Measurements from ENCODE around the gene ARHGEF11.

GRCh38 chr1:156923670-156924477 lies 121.7 kb downstream of the ARHGEF11 start:
- TF ChIP-seq CTCF (conservative IDR thresholded peaks at IDR 0.05) (no peak), EZH2 (IDR thresholded peaks at IDR 0.05; ENCODE audit: low read depth) (no peak)
